GM23338 (cell line): ENCODE measurements around the gene UNC5C.

Experiments used
- CREB1 ChIP-seq: fragments of 250-450 bp; sonication (Bioruptor Pico); IDR thresholded peaks from 2 replicates; pipeline ENCODE4 v1.5.0; 2020; ENCODE audit warnings: low read depth, mild to moderate bottlenecking, moderate library complexity
- CTCF ChIP-seq, 2 experiments: fragments of 200-600 bp in 1 of 2; sonication (generic) in 1 of 2; conservative IDR thresholded peaks; 2 replicates each; pipeline versions ENCODE4 v1.5.1 to v1.6.1; 2016 to 2017; ENCODE audit warnings: antibody characterized with exemption in 2 of 2, low read depth in 2 of 2, mild to moderate bottlenecking in 2 of 2, moderate library complexity in 1 of 2
- EZH2 ChIP-seq: fragments of 200-600 bp; sonication (generic); IDR thresholded peaks from one replicate; pipeline ENCODE4 v1.8.0; 2017; ENCODE audit warnings: antibody characterized with exemption, mild to moderate bottlenecking, low read depth; ENCODE audit not compliant: unreplicated experiment
- EZH2phosphoT487 ChIP-seq: fragments of 200-600 bp; sonication (generic); IDR thresholded peaks from one replicate; pipeline ENCODE4 v1.8.1; 2018; ENCODE audit warnings: antibody characterized with exemption; ENCODE audit not compliant: unreplicated experiment
- JUNB ChIP-seq: IDR thresholded peaks from one replicate; pipeline ENCODE4 v1.6.1; 2016; ENCODE audit warnings: antibody characterized with exemption; ENCODE audit not compliant: unreplicated experiment
- NANOG ChIP-seq: IDR thresholded peaks from 2 replicates; pipeline ENCODE4 v1.6.1; 2016; ENCODE audit warnings: antibody characterized with exemption, borderline replicate concordance
- POLR2AphosphoS5 ChIP-seq: IDR thresholded peaks from 2 replicates; pipeline ENCODE4 v1.6.1; 2016; ENCODE audit warnings: antibody characterized with exemption, low read depth
- REST ChIP-seq: IDR thresholded peaks from one replicate; pipeline ENCODE4 v1.6.1; 2018; ENCODE audit warnings: antibody characterized with exemption; ENCODE audit not compliant: unreplicated experiment
- ZNF114 ChIP-seq: fragments of 250-450 bp; sonication (Bioruptor Pico); IDR thresholded peaks from 2 replicates; pipeline ENCODE4 v1.5.0; 2020; ENCODE audit warnings: mild to moderate bottlenecking, moderate library complexity
- ZNF331 ChIP-seq: fragments of 250-450 bp; sonication (Bioruptor Pico); IDR thresholded peaks from 2 replicates; pipeline ENCODE4 v1.5.0; 2020; ENCODE audit warnings: low read depth, mild to moderate bottlenecking, moderate library complexity
- TF ChIP-seq, protein P1 (sequence below): IDR thresholded peaks from 2 replicates; pipeline ENCODE4 v1.6.1; 2016; ENCODE audit warnings: antibody characterized with exemption
- TF ChIP-seq, protein P2 (sequence below): fragments of 250-450 bp; sonication (Bioruptor Pico); IDR thresholded peaks from 2 replicates; pipeline ENCODE4 v1.5.0; 2020; ENCODE audit warnings: mild to moderate bottlenecking, moderate library complexity

DNA sequence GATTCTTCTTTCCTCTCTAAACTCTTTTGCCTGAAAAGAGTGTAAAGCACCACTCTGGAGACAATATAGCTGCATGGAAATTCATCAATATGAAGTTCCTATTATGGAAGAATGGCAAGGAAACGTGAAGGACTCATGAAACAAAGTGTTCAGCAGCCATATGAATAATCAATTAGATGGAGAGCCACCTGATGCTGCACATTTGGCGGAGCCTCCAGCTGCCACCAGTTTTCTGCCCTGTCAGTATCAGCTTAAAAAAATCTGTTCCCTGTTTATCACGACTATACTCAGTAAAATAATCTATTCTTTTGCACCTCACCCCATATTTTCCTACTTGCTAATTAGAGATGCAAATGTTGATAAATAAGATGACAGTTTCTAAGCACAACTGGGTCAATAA is 276.0 kb downstream of the UNC5C start:
- TF ChIP-seq CTCF (conservative IDR thresholded peaks at IDR 0.05; ENCODE audit: low read depth in 2 of 2) (no peak), POLR2AphosphoS5 (no peak), JUNB (no peak), EZH2 (no peak), EZH2phosphoT487 (no peak), REST (no peak), CREB1 (CRISPR knock-in tag) (no peak), NANOG (no peak), ZNF331 (CRISPR knock-in tag) (no peak), ZNF114 (CRISPR knock-in tag) (no peak)
- TF ChIP-seq, protein P1, sequence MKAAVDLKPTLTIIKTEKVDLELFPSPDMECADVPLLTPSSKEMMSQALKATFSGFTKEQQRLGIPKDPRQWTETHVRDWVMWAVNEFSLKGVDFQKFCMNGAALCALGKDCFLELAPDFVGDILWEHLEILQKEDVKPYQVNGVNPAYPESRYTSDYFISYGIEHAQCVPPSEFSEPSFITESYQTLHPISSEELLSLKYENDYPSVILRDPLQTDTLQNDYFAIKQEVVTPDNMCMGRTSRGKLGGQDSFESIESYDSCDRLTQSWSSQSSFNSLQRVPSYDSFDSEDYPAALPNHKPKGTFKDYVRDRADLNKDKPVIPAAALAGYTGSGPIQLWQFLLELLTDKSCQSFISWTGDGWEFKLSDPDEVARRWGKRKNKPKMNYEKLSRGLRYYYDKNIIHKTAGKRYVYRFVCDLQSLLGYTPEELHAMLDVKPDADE: no peak
- TF ChIP-seq, protein P2, sequence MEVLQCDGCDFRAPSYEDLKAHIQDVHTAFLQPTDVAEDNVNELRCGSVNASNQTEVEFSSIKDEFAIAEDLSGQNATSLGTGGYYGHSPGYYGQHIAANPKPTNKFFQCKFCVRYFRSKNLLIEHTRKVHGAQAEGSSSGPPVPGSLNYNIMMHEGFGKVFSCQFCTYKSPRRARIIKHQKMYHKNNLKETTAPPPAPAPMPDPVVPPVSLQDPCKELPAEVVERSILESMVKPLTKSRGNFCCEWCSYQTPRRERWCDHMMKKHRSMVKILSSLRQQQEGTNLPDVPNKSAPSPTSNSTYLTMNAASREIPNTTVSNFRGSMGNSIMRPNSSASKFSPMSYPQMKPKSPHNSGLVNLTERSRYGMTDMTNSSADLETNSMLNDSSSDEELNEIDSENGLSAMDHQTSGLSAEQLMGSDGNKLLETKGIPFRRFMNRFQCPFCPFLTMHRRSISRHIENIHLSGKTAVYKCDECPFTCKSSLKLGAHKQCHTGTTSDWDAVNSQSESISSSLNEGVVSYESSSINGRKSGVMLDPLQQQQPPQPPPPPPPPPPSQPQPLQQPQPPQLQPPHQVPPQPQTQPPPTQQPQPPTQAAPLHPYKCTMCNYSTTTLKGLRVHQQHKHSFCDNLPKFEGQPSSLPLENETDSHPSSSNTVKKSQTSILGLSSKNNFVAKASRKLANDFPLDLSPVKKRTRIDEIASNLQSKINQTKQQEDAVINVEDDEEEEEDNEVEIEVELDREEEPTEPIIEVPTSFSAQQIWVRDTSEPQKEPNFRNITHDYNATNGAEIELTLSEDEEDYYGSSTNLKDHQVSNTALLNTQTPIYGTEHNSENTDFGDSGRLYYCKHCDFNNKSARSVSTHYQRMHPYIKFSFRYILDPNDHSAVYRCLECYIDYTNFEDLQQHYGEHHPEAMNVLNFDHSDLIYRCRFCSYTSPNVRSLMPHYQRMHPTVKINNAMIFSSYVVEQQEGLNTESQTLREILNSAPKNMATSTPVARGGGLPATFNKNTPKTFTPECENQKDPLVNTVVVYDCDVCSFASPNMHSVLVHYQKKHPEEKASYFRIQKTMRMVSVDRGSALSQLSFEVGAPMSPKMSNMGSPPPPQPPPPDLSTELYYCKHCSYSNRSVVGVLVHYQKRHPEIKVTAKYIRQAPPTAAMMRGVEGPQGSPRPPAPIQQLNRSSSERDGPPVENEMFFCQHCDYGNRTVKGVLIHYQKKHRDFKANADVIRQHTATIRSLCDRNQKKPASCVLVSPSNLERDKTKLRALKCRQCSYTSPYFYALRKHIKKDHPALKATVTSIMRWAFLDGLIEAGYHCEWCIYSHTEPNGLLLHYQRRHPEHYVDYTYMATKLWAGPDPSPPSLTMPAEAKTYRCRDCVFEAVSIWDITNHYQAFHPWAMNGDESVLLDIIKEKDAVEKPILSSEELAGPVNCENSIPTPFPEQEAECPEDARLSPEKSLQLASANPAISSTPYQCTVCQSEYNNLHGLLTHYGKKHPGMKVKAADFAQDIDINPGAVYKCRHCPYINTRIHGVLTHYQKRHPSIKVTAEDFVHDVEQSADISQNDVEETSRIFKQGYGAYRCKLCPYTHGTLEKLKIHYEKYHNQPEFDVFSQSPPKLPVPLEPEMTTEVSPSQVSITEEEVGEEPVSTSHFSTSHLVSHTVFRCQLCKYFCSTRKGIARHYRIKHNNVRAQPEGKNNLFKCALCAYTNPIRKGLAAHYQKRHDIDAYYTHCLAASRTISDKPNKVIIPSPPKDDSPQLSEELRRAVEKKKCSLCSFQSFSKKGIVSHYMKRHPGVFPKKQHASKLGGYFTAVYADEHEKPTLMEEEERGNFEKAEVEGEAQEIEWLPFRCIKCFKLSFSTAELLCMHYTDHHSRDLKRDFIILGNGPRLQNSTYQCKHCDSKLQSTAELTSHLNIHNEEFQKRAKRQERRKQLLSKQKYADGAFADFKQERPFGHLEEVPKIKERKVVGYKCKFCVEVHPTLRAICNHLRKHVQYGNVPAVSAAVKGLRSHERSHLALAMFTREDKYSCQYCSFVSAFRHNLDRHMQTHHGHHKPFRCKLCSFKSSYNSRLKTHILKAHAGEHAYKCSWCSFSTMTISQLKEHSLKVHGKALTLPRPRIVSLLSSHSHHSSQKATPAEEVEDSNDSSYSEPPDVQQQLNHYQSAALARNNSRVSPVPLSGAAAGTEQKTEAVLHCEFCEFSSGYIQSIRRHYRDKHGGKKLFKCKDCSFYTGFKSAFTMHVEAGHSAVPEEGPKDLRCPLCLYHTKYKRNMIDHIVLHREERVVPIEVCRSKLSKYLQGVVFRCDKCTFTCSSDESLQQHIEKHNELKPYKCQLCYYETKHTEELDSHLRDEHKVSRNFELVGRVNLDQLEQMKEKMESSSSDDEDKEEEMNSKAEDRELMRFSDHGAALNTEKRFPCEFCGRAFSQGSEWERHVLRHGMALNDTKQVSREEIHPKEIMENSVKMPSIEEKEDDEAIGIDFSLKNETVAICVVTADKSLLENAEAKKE (CRISPR knock-in tag): no peak
